Dermis lymphatic vessel endothelial cell (primary cell): ENCODE data around the gene SLC66A3. TPM values are rescaled to one million over a fixed set of nuclear protein-coding genes. Genes with fewer than 3 reads are reported as not detected.

Source experiments
- total RNA-seq: library from RNA; depleted of rRNA; stranded (reverse); fragments of >200 nt; gene quantifications from 2 replicates; pipeline ENCODE4 v1.2.1, GENCODE V29; 2014

The SLC66A3 gene
- total RNA-seq: 36.6 and 45.0 TPM in 2 replicates

GRCh38 chr2:11155381-11156035 is at the start of gene SLC66A3:
Gene SLC66A3 (plus strand): TSS chr2:11155467. CDS start chr2:11155547, 80 bp downstream.

Other genes with a start within 250 kb of the SLC66A3 start
- 3.4 and 7.3 TPM in 2 replicates for gene KCNF1, start 243.5 kb upstream of the SLC66A3 start, total RNA-seq
- gene ROCK2, start 189.2 kb downstream of the SLC66A3 start, total RNA-seq: 58.7 and 66.1 TPM in 2 replicates